Omental fat pad (tissue), 4 donors: ENCODE data around the gene SLC52A3. TPM values are rescaled to one million over a fixed set of nuclear protein-coding genes. Genes with fewer than 3 reads are reported as not detected.

ENCODE experiments used
- ATAC-seq: fragments of 150-250 bp; one replicate; pipeline ENCODE4 v1.9.1; 2016; ENCODE audit warnings: mild to moderate bottlenecking, moderate library complexity; ENCODE audit not compliant: low FRiP score
- DNase-seq: peaks from one replicate; pipeline ENCODE4 v3.0.0-alpha.2; 2019; ENCODE audit warnings: low spot score
- CTCF ChIP-seq, 3 donors: fragments of 450-650 bp; IDR thresholded peaks; one replicate each; pipeline ENCODE4 v1.5.1; 2016 to 2017; ENCODE audit warnings: antibody characterized with exemption in 3 of 3, mild to moderate bottlenecking in 3 of 3, moderate library complexity in 2 of 3
- total RNA-seq, 4 donors: library from RNA; depleted of rRNA; stranded (reverse); fragments of >200 nt; gene quantifications; one replicate each; pipeline ENCODE4 v1.1.0, GENCODE V29; 2016

The SLC52A3 gene
- total RNA-seq, 4 donors from 2014 or later, result 0.84 to 3.3 (median 1.8) TPM

- TF ChIP-seq CTCF (IDR thresholded peaks at IDR 0.05), result no peak
- no peak for DNase-seq
- no peak for ATAC-seq
Measured at GRCh38 chr20:753136-753535, 15.2 kb downstream of the SLC52A3 start.

DNA sequence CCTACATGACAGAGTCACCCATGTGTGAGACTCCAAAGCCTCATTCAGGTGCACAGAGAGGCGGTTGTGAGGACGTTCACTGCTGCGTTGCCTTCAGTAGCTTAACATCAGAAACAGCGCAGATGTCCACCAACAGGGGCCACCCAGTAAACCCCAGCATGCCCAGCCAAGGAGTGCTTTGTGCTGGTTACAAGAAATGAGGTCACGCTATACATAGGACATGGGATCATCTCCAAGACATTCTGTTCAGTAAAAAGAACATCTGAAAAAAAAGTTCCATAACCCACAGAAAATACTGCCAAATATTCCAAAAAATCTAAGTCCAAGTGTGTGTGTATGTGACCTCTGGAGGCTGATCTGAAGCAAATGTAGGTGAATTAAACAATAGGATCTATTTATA is 16.0 kb downstream of the SLC52A3 start:
- ATAC-seq (no peak), DNase-seq (no peak)
- TF ChIP-seq CTCF (IDR thresholded peaks at IDR 0.05), result no peak

DNA sequence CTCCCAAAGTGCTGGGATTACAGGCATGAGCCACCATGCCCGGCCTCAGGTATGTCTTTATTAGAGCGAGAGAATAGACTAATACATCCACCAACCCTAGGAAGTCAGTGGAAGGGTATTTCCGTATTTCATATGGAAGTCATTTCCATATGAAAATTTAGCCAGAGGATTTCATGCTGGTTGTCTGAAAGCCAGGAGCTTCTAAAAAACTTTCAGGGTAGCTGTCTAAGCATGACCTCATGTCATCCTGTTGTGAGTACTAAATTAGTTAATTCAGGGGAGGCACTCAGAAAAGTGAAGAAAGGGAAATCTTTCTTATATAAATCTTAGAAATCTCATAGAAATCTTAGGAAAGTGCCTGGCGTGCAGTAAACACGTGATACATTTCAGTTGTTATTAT is 16.5 kb downstream of the SLC52A3 start:
- TF ChIP-seq CTCF (IDR thresholded peaks at IDR 0.05), result no peak
- ATAC-seq (no peak), DNase-seq (no peak)

GRCh38 chr20:750801-751200 is 17.5 kb downstream of the SLC52A3 start:
- DNase-seq, result no peak
- TF ChIP-seq CTCF (IDR thresholded peaks at IDR 0.05), result no peak
- ATAC-seq, result no peak

DNA sequence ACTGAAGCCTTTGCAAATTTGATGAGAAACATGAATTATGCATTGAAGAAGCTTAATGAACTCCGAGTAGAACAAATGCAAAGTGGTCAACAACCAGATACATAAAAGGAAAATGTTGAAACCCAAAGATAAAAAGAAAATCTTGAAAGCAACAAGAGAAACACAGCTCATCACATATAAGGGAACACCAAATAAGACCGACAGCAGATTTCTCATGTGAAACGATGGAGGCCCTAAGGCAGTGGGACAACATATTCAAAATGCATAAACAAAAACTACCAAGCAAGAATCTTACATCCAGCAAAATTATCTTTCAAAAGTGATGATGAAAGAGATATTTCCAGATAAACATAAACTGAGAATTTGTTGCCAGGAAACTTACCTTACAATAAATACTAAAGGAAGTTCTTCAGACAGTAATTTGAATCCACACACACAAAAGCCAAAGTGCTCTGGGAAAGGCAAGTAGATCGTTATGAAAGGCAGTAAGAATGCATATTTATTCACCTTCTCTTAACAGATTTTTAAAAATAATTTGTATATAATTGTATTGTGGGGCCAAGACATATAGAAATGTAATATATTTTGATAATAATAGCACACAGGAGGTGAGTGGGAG is 22.5 kb downstream of the SLC52A3 start:
- no peak for TF ChIP-seq CTCF (IDR thresholded peaks at IDR 0.05)
- no peak for DNase-seq
- ATAC-seq, result no peak

DNA sequence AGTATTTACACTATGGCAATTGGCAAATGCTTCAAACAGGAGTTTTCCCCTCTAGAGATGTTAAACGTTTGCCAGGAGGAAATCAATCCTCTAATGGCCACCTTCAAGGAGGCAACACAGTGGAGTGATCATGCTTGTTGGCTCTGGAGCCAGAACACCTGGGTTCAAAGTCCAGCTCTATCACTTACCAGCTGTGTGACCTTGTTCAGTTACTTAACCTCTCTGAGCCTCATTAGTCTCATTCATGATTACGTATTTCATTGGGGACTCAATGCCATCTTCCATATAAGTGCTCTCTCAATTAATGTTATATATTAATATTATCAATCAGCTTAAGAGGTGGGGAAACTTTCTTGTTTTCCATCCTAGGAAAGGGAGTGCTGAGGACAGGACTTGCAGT is 26.1 kb downstream of the SLC52A3 start:
- DNase-seq (no peak), ATAC-seq (no peak)
- TF ChIP-seq CTCF (IDR thresholded peaks at IDR 0.05), result no peak

- TF ChIP-seq CTCF (IDR thresholded peaks at IDR 0.05), result no peak
- ATAC-seq (no peak), DNase-seq (no peak)
Measured at GRCh38 chr20:741620-742019, 26.7 kb downstream of the SLC52A3 start.
